HepG2 (cell line): ENCODE results near the gene DDIT4. TPM values are rescaled to one million over a fixed set of nuclear protein-coding genes. Genes with fewer than 3 reads are reported as not detected.

Experiments used
- ARID3A ChIP-seq: IDR thresholded peaks from 2 replicates; pipeline ENCODE4 v1.6.1; 2012; ENCODE audit warnings: low read depth, low read length, improper control_type of control experiment
- CEBPG ChIP-seq: IDR thresholded peaks from 2 replicates; pipeline ENCODE4 v1.6.1; 2016
- CREBL2 ChIP-seq: sonication (generic); formaldehyde crosslinking; IDR thresholded peaks from 2 replicates; pipeline ENCODE4 v1.8.1; 2023; ENCODE audit warnings: missing genetic modification reagents, mild to moderate bottlenecking, borderline replicate concordance
- DBP ChIP-seq: sonication (generic); formaldehyde crosslinking; IDR thresholded peaks from 2 replicates; pipeline ENCODE4 v1.4.0; 2020; ENCODE audit warnings: missing genetic modification reagents; ENCODE audit errors: not compliant biosample characterization
- ERF ChIP-seq: IDR thresholded peaks from 2 replicates; pipeline ENCODE4 v1.6.1; 2018; ENCODE audit warnings: missing biosample characterization, missing genetic modification reagents
- HHEX ChIP-seq: IDR thresholded peaks from 2 replicates; pipeline ENCODE4 v1.6.1; 2016; ENCODE audit warnings: control low read depth
- HNF1A ChIP-seq, 2 experiments: sonication (generic) in 1 of 2; formaldehyde crosslinking in 1 of 2; IDR thresholded peaks; 2 replicates each; pipeline versions ENCODE4 v1.4.0 to v1.6.1; 2016 to 2020; ENCODE audit warnings: borderline replicate concordance in 1 of 2, low read depth in 1 of 2, mild to moderate bottlenecking in 1 of 2, missing genetic modification reagents in 1 of 2
- HNF4G ChIP-seq, 2 experiments: sonication (generic) in 1 of 2; formaldehyde crosslinking in 1 of 2; IDR thresholded peaks; 2 replicates each; pipeline versions ENCODE4 v1.4.0 to v1.6.1; 2011 to 2020; ENCODE audit warnings: borderline replicate concordance in 2 of 2, low read depth in 2 of 2, mild to moderate bottlenecking in 2 of 2, low read length in 1 of 2, missing genetic modification reagents in 1 of 2, moderate library complexity in 1 of 2
- ISL2 ChIP-seq: sonication (generic); formaldehyde crosslinking; IDR thresholded peaks from 2 replicates; pipeline ENCODE4 v1.5.0; 2020; ENCODE audit warnings: missing genetic modification reagents
- KLF12 ChIP-seq: sonication (generic); formaldehyde crosslinking; IDR thresholded peaks from 2 replicates; pipeline ENCODE4 v1.4.0; 2020; ENCODE audit warnings: missing genetic modification reagents, borderline replicate concordance
- ONECUT2 ChIP-seq: sonication (generic); formaldehyde crosslinking; IDR thresholded peaks from 2 replicates; pipeline ENCODE4 v1.4.0; 2020; ENCODE audit warnings: missing genetic modification reagents
- REL ChIP-seq: sonication (generic); formaldehyde crosslinking; conservative IDR thresholded peaks from 2 replicates; pipeline ENCODE4 v1.8.0; 2022; ENCODE audit warnings: mild to moderate bottlenecking, missing genetic modification reagents, moderate library complexity
- SNAI1 ChIP-seq: sonication (generic); formaldehyde crosslinking; IDR thresholded peaks from 2 replicates; pipeline ENCODE4 v1.5.0; 2020; ENCODE audit warnings: mild to moderate bottlenecking, missing genetic modification reagents, borderline replicate concordance
- ZBTB25 ChIP-seq: IDR thresholded peaks from 2 replicates; pipeline ENCODE4 v1.6.1; 2018; ENCODE audit warnings: missing genetic modification reagents
- ZFYVE20 ChIP-seq: sonication (generic); formaldehyde crosslinking; IDR thresholded peaks from 2 replicates; pipeline ENCODE4 v1.8.0; 2023; ENCODE audit warnings: low read depth, mild to moderate bottlenecking, moderate library complexity, missing genetic modification reagents, borderline replicate concordance
- ZKSCAN8 ChIP-seq: IDR thresholded peaks from 2 replicates; pipeline ENCODE4 v1.6.1; 2016; ENCODE audit warnings: borderline replicate concordance, missing genetic modification reagents, missing compliant biosample characterization
- ZMYM2 ChIP-seq: sonication (generic); formaldehyde crosslinking; IDR thresholded peaks from 2 replicates; pipeline ENCODE4 v1.8.0; 2022; ENCODE audit warnings: mild to moderate bottlenecking, missing genetic modification reagents
- ZNF343 ChIP-seq: sonication (generic); formaldehyde crosslinking; IDR thresholded peaks from 2 replicates; pipeline ENCODE4 v1.4.0; 2020; ENCODE audit warnings: mild to moderate bottlenecking, missing genetic modification reagents
- ZNF451 ChIP-seq: sonication (generic); formaldehyde crosslinking; IDR thresholded peaks from 2 replicates; pipeline ENCODE4 v1.5.0; 2020; ENCODE audit warnings: mild to moderate bottlenecking, missing genetic modification reagents
- ZNF670 ChIP-seq: sonication (generic); formaldehyde crosslinking; IDR thresholded peaks from 2 replicates; pipeline ENCODE4 v1.8.0; 2022; ENCODE audit warnings: mild to moderate bottlenecking, missing genetic modification reagents, borderline replicate concordance
- ZNF790 ChIP-seq: sonication (generic); formaldehyde crosslinking; IDR thresholded peaks from 2 replicates; pipeline ENCODE4 v1.8.0; 2022; ENCODE audit warnings: missing genetic modification reagents, mild to moderate bottlenecking, borderline replicate concordance
- ZNF816 ChIP-seq: sonication (generic); formaldehyde crosslinking; IDR thresholded peaks from 2 replicates; pipeline ENCODE4 v1.8.0; 2022; ENCODE audit warnings: missing genetic modification reagents, mild to moderate bottlenecking, borderline replicate concordance
- polyA plus RNA-seq, 8 experiments: library from polyadenylated mRNA; depleted of rRNA in 3 of 8; stranded (reverse) in 7 of 8; unstranded in 1 of 8; fragments of >200 nt; fragmentation: Illumina TruSeq in 4 of 8; extraction: Trizol in 4 of 8; gene quantifications; 2 replicates each; pipeline versions ENCODE4 v1.2.1 to v1.2.3, GENCODE V29; 2011 to 2016; ENCODE audit warnings: low read depth in 4 of 8, missing spikeins in 1 of 8, mixed read lengths in 1 of 8; ENCODE audit not compliant: insufficient read depth in 1 of 8
- total RNA-seq, 5 experiments: library from RNA; depleted of rRNA; stranded (reverse); fragments of >200 nt; fragmentation: Illumina TruSeq; extraction: Trizol; gene quantifications; 2 replicates each; pipeline ENCODE4 v1.2.3, GENCODE V29; 2016; ENCODE audit warnings: low read depth in 1 of 5

The DDIT4 gene
- total and polyA plus RNA-seq, 2 of the 13 experiments (the other 11 are each of a cell fraction or from before 2014, with no cell fraction given), result 35.6 to 40.7 TPM

- TF ChIP-seq HNF4G (IDR thresholded peaks at IDR 0.05; ENCODE audit: borderline replicate concordance, low read depth, low read length), result peak; percentile 75
- peak; percentile 44; the same call in 1 of the 2 replicates for TF ChIP-seq HNF4G (CRISPR knock-in tag; IDR thresholded peaks at IDR 0.05; ENCODE audit: borderline replicate concordance, low read depth)
- peak; percentile 43; the same call in 1 of the 2 replicates for TF ChIP-seq ONECUT2 (CRISPR knock-in tag)
- TF ChIP-seq CEBPG, result peak; percentile 42; the same call in 1 of the 2 replicates
- TF ChIP-seq ZFYVE20 (CRISPR knock-in tag), result no peak
- TF ChIP-seq ZNF790 (CRISPR knock-in tag), result no peak
- no peak for TF ChIP-seq DBP (CRISPR knock-in tag)
- no peak for TF ChIP-seq ZNF343
- TF ChIP-seq ZKSCAN8 (CRISPR knock-in tag), result peak; percentile 100
- no peak for TF ChIP-seq ZNF451 (CRISPR knock-in tag)
- TF ChIP-seq HHEX, result no peak
- TF ChIP-seq ZNF816 (CRISPR knock-in tag), result no peak
- no peak for TF ChIP-seq ZBTB25 (CRISPR knock-in tag)
- TF ChIP-seq CREBL2 (CRISPR knock-in tag), result no peak
- no peak for TF ChIP-seq SNAI1
- TF ChIP-seq ARID3A, result 0 out of 2 replicates have a peak, but pooled peaks have one; percentile 22
- TF ChIP-seq ZNF670 (CRISPR knock-in tag), result no peak
- TF ChIP-seq ZMYM2 (CRISPR knock-in tag), result peak; percentile 95
- TF ChIP-seq ISL2 (CRISPR knock-in tag), result peak; percentile 73
- TF ChIP-seq HNF1A (IDR thresholded peaks at IDR 0.05; ENCODE audit: low read depth), result no peak
- peak; percentile 47; the same call in 1 of the 2 replicates for TF ChIP-seq HNF1A (CRISPR knock-in tag; IDR thresholded peaks at IDR 0.05; ENCODE audit: borderline replicate concordance)
- TF ChIP-seq KLF12 (CRISPR knock-in tag), result no peak
- no peak for TF ChIP-seq REL (CRISPR knock-in tag)
- peak; percentile 37; the same call in 1 of the 2 replicates for TF ChIP-seq ERF (CRISPR knock-in tag)
Observed at GRCh38 chr10:72251635-72252034, 22.1 kb upstream of the DDIT4 start (continued).
